GM21515 (cell line): Measurements from ENCODE around the gene RNF215.

Experiments
- ATAC-seq: cut with Tn5 transposase; IDR thresholded peaks from one replicate; pipeline ENCODE4 v1.9.1; 2021; ENCODE audit not compliant: unreplicated experiment

Gene RNF215

GRCh38 chr22:30334646-30335045 lies 52.6 kb downstream of the RNF215 start:
- ATAC-seq: no peak

- ATAC-seq: no peak
Observed at GRCh38 chr22:30333707-30334087, 53.5 kb downstream of the RNF215 start.

- no peak for ATAC-seq
Observed at GRCh38 chr22:30332994-30333706, 54.1 kb downstream of the RNF215 start.

- ATAC-seq: no peak
Observed at GRCh38 chr22:30332551-30332950, 54.7 kb downstream of the RNF215 start.
